Left lung (tissue), 14 donors: ENCODE data around the gene HMCN1. TPM values are rescaled to one million over a fixed set of nuclear protein-coding genes. Genes with fewer than 3 reads are reported as not detected.

ENCODE experiments used
- ATAC-seq: fragments of 200-7000 bp; cut with Tn5 transposase; one replicate; pipeline ENCODE4 v1.9.1; 2020; ENCODE audit warnings: moderate library complexity
- DNase-seq, 4 donors: peaks; one replicate each; pipeline ENCODE4 v3.0.0-alpha.2; 2013 to 2020
- H3K27ac ChIP-seq, 2 donors: fragments of 200-600 bp; sonication (generic) in 1 of 2; one replicate each; pipeline versions ENCODE4 v1.5.0 to v1.8.0; 2020 to 2021
- H3K27me3 ChIP-seq, 2 donors: fragments of 200-600 bp; sonication (generic) in 1 of 2; one replicate each; pipeline versions ENCODE4 v1.5.0 to v1.8.0; 2020 to 2021
- H3K36me3 ChIP-seq, 2 donors: fragments of 200-600 bp; sonication (generic) in 1 of 2; one replicate each; pipeline versions ENCODE4 v1.5.0 to v1.8.0; 2020 to 2021
- H3K4me1 ChIP-seq, 2 donors: fragments of 200-600 bp; one replicate each; pipeline ENCODE4 v1.8.0; 2021
- H3K4me3 ChIP-seq, 2 donors: fragments of 200-600 bp; sonication (generic) in 1 of 2; one replicate each; pipeline versions ENCODE4 v1.5.0 to v1.8.0; 2020 to 2021; ENCODE audit warnings: mild to moderate bottlenecking in 1 of 2
- H3K9me3 ChIP-seq, 2 donors: fragments of 200-600 bp; sonication (generic) in 1 of 2; one replicate each; pipeline versions ENCODE4 v1.5.0 to v1.8.0; 2020 to 2021
- intact Hi-C, 2 donors: fragments of 100-400 bp; cut with DNase I; formaldehyde crosslinking; loops; one replicate each; pipeline versions ENCODE4 v1.11.2 to v1.14.2; 2022
- long read RNA-seq, 12 donors: library from polyadenylated mRNA in 2 of 12; unstranded in 2 of 12; transcript quantifications; one replicate each; pipeline ENCODE4 v2.0.0 and lab custom pipeline, GENCODE V29; 2019 to 2026
- polyA plus RNA-seq, 6 donors: library from polyadenylated mRNA; unstranded; fragments of 120-200 nt; gene quantifications; one replicate each; pipeline ENCODE4 v1.2.1, GENCODE V29; 2013; ENCODE audit not compliant: insufficient read length in 6 of 6
- total RNA-seq, 2 donors: library from RNA; stranded (reverse); fragmentation: NEBNext Ultra II Directional; extraction: Animal tissue kit (Norgen Biotek cat#: 25700); gene quantifications; one replicate each; pipeline ENCODE4 v1.2.1, GENCODE V29; 2021
- TF ChIP-seq, protein P1 (sequence below), 2 donors: fragments of 200-600 bp; sonication (generic) in 1 of 2; IDR thresholded peaks; one replicate each; pipeline versions ENCODE4 v1.5.0 to v1.8.0; 2021; ENCODE audit warnings: antibody characterized with exemption in 2 of 2
- donor health status: DM: no; HTN: yes; CAD: no.
- donor health status: DM: no; HTN: no; CAD: no.

The HMCN1 gene
- total RNA-seq (10 to 100 TPM; 24.0 to 91.0 TPM), polyA plus RNA-seq (10 to 100 TPM; 38.9 to 61.2 (median 48.7) TPM)
- long read RNA-seq, donor 1, partial matches to known transcripts: 18 of 18 reads
- long read RNA-seq, donor 1, other reads (novel, unspliced or antisense): 0 of 18 reads
- long read RNA-seq, donor 2, partial matches to known transcripts: 10 of 10 reads
- long read RNA-seq, donor 2, other reads (novel, unspliced or antisense): 0 of 10 reads
- long read RNA-seq, donor 3: 0 reads
- long read RNA-seq, donor 4, partial matches to known transcripts: 3 of 7 reads
- long read RNA-seq, donor 4, other reads (novel, unspliced or antisense): 4 of 7 reads
- long read RNA-seq, donor 5, partial matches to known transcripts: 6 of 6 reads
- long read RNA-seq, donor 5, other reads (novel, unspliced or antisense): 0 of 6 reads
- long read RNA-seq, donor 6: 0 reads
- long read RNA-seq, donor 7: 0 reads
- long read RNA-seq, donor 8: 0 reads
- long read RNA-seq, donor 9: 0 reads
- long read RNA-seq, donor 10: 0 reads
- long read RNA-seq, donor 11: 0 reads
- long read RNA-seq, donor 12: 0 reads

DNA sequence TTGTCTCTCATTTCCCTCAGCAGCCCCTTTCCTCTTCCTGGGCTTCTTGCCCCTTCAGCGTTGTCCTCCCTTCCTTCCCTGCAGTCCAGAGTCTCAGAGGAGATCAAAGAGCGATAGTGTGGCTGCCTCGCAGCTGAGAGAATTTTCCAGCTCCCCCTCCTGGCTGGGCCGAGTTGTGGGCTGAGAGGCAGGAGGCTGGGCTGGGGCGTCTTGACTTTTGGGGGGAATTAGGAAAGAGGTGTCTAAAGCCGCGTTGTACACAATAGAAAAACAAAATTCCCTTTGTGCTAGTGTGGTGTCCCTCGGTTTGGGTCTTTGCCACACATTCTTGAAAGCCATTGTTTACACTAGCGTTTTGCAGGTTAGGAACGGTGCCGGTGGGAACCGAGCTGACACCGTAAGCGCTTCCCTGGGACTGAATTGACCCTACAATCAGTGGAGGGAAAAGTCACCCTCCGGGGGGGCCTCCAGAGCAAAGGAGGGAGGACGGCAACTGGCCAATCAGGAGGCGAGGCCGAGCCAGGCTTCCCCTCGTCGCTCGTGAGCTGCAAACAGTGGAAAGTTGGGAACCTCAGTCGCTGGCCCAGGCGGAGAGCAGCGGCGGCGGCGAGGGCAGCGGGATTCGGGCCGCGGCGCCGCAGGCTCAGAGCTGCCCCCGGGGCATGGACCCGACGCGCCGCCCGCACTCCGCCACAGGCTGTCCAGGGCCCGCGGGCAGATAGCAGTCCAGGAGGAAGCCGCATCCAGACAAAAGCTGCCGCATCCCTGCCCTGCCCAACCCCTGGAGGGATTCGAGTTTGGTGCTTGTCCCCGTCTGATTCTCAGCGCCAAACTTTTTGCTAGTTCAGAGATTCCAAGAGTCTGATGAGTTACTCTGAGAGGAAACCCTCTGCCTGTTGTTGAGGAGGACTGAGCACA is at the start of gene HMCN1:
Gene HMCN1, plus strand, starts transcription at position 574 of the 918 bp plus-strand sequence. CDS start 389 bp downstream, outside the sequence.
- Histone ChIP-seq H3K4me3 (peak within 1 kb of the TSS; percentile 28 to 45), H3K4me1 (peaks cover 0 to 20% of the 10 kb centered on the region in 2 donors), H3K36me3 (no peaks in the 10 kb centered on the region), H3K9me3 (peaks cover 0 to 5% of the 10 kb centered on the region in 2 donors), H3K27me3 (peaks cover 0 to 45% of the 10 kb centered on the region in 2 donors), H3K27ac (peak within 1 kb of the TSS; percentile 75 to 89)
- ATAC-seq: peak; percentile 87
- TF ChIP-seq, protein P1, sequence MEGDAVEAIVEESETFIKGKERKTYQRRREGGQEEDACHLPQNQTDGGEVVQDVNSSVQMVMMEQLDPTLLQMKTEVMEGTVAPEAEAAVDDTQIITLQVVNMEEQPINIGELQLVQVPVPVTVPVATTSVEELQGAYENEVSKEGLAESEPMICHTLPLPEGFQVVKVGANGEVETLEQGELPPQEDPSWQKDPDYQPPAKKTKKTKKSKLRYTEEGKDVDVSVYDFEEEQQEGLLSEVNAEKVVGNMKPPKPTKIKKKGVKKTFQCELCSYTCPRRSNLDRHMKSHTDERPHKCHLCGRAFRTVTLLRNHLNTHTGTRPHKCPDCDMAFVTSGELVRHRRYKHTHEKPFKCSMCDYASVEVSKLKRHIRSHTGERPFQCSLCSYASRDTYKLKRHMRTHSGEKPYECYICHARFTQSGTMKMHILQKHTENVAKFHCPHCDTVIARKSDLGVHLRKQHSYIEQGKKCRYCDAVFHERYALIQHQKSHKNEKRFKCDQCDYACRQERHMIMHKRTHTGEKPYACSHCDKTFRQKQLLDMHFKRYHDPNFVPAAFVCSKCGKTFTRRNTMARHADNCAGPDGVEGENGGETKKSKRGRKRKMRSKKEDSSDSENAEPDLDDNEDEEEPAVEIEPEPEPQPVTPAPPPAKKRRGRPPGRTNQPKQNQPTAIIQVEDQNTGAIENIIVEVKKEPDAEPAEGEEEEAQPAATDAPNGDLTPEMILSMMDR (IDR thresholded peaks at IDR 0.05): peak in 1 of 2 donors; percentile 15
- intact Hi-C loops: no loop called here
- DNase-seq: peak; percentile 79 to 86 (median 84)

GRCh38 chr1:185686821-185687778 is 47.1 kb upstream of the HMCN1 start:
- H3K27ac ChIP-seq: no peak overlapping the region
- no peaks in the 10 kb centered on the region for H3K36me3 ChIP-seq
- ATAC-seq: no peak
- intact Hi-C loops: no loop called here
- H3K4me3 ChIP-seq: no peak overlapping the region
- no peaks in the 10 kb centered on the region for H3K4me1 ChIP-seq
- no peaks in the 10 kb centered on the region for H3K9me3 ChIP-seq
- no peak for DNase-seq
- no peaks in the 10 kb centered on the region for H3K27me3 ChIP-seq
- TF ChIP-seq, protein P1 (IDR thresholded peaks at IDR 0.05): no peak

GRCh38 chr1:185690527-185690926 is 43.7 kb upstream of the HMCN1 start:
- Histone ChIP-seq H3K4me3 (no peak overlapping the region), H3K27me3 (no peaks in the 10 kb centered on the region), H3K36me3 (no peaks in the 10 kb centered on the region), H3K9me3 (no peaks in the 10 kb centered on the region), H3K27ac (no peak overlapping the region), H3K4me1 (peaks cover 0 to 18% of the 10 kb centered on the region in 2 donors)
- DNase-seq (no peak), ATAC-seq (no peak)
- TF ChIP-seq, protein P1 (IDR thresholded peaks at IDR 0.05): no peak
- intact Hi-C loops: no loop called here

DNA sequence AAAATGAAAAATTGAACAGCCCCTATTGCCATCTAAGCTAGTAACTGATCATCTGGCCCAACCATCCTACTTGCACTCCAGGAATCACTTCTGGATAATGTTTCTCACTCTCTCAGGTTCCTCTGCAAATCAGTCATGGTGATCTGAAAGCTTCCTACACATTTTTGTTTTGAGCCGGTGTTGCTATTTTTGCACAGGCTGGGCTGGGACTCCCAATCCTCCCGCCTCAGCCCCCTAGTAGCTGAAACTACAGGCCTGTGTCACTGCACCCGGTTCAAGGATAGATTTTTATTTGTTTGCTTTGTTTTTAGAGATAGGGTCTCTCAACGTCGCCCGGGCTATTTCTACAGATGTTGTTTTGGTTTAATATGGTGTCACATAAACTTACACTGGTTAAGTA is 40.5 kb upstream of the HMCN1 start:
- Histone ChIP-seq H3K36me3 (no peaks in the 10 kb centered on the region), H3K27ac (peak overlapping the region in 1 of 2 donors; percentile 87), H3K27me3 (no peaks in the 10 kb centered on the region), H3K9me3 (no peaks in the 10 kb centered on the region), H3K4me3 (peak overlapping the region in 1 of 2 donors; percentile 24), H3K4me1 (peaks cover 0 to 18% of the 10 kb centered on the region in 2 donors)
- ATAC-seq: no peak
- intact Hi-C loops: no loop called here
- TF ChIP-seq, protein P1 (IDR thresholded peaks at IDR 0.05): no peak
- DNase-seq: no peak
